Measurements from ENCODE around the gene APOBEC3F. TPM values are rescaled to one million over a fixed set of nuclear protein-coding genes. Genes with fewer than 3 reads are reported as not detected.
"Not testable (repeated sequence)": the region's sequence is repeated elsewhere in the genome, so short reads cannot be mapped to it uniquely, and the experiment has no call there.

APOBEC3F gene
- 4.4 and 5.4 TPM in 2 replicates for total RNA-seq

DNA sequence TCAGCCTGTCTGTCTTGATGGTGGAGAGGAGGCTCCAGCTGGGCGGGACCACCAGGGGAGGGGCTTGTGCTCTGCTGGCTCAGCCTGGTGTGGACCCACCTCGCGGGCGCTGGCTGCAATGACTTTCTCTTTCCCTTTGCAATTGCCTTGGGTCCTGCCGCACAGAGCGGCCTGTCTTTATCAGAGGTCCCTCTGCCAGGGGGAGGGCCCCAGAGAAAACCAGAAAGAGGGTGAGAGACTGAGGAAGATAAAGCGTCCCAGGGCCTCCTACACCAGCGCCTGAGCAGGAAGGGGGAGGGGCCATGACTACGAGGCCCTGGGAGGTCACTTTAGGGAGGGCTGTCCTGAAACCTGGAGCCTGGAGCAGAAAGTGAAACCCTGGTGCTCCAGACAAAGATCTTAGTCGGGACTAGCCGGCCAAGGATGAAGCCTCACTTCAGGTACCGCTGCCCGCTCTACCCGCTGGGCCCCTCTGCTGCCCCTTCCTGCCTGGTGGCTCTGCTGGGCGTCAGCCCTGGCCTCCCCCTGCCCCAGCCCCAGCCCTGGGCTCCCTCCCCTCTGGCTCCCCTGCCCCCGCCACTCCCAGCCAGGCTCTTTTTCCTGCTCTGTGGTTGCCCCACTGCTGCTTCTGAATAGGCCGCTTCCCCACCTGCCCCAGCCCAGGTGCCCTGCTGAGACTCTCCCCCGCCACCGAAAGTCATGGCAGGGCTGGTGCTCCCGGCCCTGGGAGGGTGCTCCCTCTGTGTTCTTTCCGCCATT lies at the start of gene APOBEC3F:
TSS of gene APOBEC3F (plus strand) at position 327 of the 759 bp plus-strand sequence. CDS start at position 424, 97 bp downstream.
- peak; percentile 31 to 47 for DNase-seq (ENCODE audit: low read depth in 2 of 2)

GRCh38 chr22:38992871-38993371 lies 47.7 kb upstream of the APOBEC3F start:
- DNase-seq (ENCODE audit: low read depth in 2 of 2) = peak in 1 of 2 donors; percentile 26

DNA sequence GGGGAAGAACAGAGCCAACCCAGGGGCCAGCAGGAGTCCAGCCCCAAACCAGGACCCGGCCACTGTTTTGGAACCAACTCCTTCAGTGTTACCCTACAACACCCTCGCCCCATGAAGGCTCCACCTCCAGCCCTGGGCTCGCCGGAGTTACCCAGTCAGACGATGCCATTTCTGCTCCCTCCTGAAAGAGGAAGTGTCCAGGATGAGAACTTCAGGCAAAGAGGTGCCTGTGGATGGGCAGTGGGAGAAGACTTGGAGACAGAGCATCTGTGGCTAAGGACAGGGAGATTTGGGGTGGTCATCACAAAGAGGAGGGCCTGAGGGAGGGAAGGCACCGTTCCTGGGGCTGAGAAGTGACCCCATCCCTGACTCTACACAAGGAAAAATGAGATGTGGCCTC lies 44.6 kb upstream of the APOBEC3F start:
- DNase-seq (ENCODE audit: low read depth in 2 of 2) = no peak

GRCh38 chr22:38997518-38997917 lies 43.1 kb upstream of the APOBEC3F start:
- no peak for DNase-seq (ENCODE audit: low read depth in 2 of 2)

GRCh38 chr22:39003165-39003638 lies 37.5 kb upstream of the APOBEC3F start:
- peak; percentile 80 to 81 for DNase-seq (ENCODE audit: low read depth in 2 of 2)

- DNase-seq (ENCODE audit: low read depth in 2 of 2) = no peak
Observed at GRCh38 chr22:39007177-39007576, 33.5 kb upstream of the APOBEC3F start.

DNA sequence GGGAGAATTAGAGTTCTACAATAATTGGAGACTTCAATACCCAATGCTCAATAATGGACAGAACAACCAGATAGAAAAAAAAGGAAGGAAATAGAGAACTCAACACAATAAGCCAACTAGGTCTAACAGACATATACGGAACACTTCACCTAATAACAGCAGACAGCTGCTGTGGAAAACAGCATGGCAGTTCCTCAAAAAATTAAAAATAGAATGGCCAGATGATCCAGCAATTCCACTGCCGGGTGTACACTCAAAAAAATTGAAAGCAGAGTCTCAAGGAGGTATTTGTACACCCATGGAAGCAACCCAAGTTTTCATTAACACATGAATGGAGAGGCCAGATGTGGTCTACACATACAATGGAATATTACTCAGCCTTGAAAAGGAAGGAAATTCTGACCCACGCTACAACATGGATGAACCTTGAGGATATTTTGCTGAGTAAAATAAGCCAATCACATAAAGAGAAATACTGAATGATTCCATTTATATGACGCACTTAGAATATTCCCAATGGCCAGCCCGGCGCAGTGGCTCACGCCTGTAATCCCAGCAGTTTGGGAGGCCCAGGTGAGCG lies 32.3 kb upstream of the APOBEC3F start:
- DNase-seq (ENCODE audit: low read depth in 2 of 2) = not testable (repeated sequence)

GRCh38 chr22:39010946-39011345 lies 29.7 kb upstream of the APOBEC3F start:
- no peak for DNase-seq (ENCODE audit: low read depth in 2 of 2)

GRCh38 chr22:39012533-39013511 lies 27.8 kb upstream of the APOBEC3F start:
- DNase-seq (ENCODE audit: low read depth in 2 of 2) = no peak

DNA sequence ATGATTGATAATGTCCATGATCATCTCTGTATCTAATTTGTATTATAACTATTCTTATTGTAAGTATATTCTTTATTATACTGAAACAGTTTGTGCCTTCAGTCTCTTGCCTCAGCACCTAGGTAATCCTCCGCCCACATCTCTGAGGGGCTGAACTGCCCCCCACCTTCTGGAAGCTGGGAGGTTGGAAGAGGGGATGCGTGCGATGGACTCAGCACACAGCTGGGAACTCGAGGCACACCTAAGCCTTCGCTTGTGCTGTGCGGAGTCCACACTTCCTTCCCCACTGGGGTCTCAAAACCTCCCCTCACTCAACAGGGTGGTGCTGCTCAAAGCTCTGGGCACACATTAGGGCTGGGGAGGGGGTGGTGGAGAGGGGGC lies 27.1 kb upstream of the APOBEC3F start:
- not testable (repeated sequence) for DNase-seq (ENCODE audit: low read depth in 2 of 2)

DNA sequence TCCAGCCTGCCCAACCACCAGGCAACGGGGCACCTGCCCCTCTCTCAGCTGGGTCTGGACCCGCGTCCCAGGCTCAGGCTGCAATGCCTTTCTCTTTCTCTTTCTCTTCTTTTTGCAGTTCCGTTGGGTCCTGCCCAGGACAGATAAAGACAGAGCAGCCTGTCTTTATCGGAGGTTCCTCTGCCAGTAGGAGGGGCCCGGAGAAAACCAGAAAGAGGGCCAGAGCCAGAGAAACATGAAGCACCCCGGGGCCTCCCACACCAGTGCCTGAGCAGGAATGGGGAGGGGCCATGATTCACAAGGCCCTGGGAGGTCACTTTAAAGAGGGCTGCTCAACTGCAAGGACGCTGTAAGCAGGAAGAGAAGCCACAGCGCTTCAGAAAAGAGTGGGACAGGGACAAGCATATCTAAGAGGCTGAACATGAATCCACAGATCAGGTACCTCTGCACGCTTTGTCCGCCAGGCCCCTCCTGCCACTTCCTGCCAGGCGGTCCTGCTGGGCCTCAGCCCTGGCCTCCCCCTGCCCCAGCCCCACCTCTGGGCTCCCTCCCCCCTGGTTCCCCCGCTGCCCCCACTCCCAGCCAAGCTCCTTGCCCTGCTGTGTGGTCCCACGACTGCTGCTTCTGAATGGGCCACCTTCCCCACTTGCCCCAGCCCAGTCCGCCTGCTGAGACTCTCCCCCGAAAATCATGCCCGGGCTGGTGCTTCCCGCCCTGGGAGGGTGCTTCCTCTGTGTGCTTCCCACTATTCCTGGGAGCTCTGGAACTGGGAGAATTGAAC lies 26.5 kb upstream of the APOBEC3F start, which contains the start of gene APOBEC3C:
TSS of gene APOBEC3C (plus strand) at position 316 of the 781 bp plus-strand sequence. CDS start at position 422, 106 bp downstream.
- DNase-seq (ENCODE audit: low read depth in 2 of 2) = peak; percentile 23 to 56

DNA sequence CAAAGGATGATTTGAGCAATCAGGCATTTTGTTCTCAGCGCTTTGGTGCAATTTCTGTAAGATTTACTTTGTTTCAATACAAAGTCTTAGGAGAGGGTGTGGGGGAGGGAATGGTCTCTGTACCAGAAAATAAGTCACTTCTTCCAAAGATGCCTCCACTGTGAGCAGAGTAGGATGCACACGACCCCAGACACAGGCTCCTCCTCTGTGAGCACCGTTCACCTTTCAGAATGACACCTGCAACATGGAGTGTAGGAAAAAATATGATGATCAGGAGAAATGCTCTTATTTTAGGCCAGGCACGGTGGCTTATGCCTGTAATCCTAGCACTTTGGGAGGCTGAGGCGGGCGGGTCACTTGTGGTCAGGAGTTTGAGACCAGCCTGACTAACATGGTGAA lies 25.9 kb upstream of the APOBEC3F start:
- not testable (repeated sequence) for DNase-seq (ENCODE audit: low read depth in 2 of 2)

- no peak for DNase-seq (ENCODE audit: low read depth in 2 of 2)
Observed at GRCh38 chr22:39016592-39016991, 24.1 kb upstream of the APOBEC3F start.

DNA sequence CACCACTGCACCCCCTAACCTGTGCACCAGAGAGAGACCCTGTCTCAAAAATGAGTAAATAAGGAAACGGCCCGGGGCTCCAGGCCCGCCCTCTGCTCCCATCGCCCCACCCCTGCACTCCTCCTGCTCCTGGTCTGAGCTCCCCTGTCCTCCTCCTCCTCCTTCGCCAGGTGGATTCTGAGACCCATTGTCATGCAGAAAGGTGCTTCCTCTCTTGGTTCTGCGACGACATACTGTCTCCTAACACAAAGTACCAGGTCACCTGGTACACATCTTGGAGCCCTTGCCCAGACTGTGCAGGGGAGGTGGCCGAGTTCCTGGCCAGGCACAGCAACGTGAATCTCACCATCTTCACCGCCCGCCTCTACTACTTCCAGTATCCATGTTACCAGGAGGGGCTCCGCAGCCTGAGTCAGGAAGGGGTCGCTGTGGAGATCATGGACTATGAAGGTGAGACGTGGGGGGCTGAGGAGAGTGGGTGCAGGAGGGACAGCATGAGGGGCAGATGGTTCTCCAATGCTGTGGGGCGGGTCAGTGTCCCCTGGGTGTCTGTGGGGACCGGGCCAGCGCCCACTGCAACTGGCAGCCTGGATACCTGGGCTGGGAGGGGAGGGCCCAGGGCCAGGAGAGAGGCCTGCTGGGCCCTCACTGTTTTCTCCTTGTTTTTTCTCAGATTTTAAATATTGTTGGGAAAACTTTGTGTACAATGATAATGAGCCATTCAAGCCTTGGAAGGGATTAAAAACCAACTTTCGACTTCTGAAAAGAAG lies 22.9 kb upstream of the APOBEC3F start:
- DNase-seq (ENCODE audit: low read depth in 2 of 2) = no peak

DNA sequence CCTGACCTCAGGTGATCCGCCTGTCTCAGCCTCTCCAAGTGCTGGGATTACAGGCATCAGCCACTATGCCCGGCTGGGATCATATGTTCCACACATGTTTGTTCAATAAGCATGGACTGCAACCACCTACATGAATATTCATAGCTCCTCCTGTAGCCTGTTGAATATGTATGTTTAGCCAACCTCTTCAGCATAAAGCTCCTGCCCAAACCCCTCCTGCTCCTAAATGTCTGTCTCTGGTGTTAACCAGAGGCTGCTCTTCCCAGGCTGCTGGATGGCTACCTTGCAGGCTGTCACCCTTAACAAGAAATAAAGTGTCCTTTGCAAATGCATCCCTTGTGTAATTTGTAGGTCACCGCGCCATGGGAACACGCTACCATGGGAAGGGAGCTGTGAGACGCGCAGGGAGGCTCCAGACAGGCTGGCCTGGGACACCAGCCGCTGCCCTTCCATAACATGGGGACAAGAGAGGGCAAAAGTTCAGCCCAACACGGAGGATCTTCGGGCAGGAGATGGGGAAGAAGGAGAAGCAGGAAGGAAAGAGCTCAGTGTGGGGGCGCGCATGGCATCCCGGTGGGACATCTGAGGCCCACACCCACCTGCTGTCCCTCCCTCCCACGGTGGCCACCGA lies 20.5 kb upstream of the APOBEC3F start:
- not testable (repeated sequence) for DNase-seq (ENCODE audit: low read depth in 2 of 2)

GRCh38 chr22:39021552-39022250 lies 19.0 kb upstream of the APOBEC3F start:
- no peak for DNase-seq (ENCODE audit: low read depth in 2 of 2)

DNA sequence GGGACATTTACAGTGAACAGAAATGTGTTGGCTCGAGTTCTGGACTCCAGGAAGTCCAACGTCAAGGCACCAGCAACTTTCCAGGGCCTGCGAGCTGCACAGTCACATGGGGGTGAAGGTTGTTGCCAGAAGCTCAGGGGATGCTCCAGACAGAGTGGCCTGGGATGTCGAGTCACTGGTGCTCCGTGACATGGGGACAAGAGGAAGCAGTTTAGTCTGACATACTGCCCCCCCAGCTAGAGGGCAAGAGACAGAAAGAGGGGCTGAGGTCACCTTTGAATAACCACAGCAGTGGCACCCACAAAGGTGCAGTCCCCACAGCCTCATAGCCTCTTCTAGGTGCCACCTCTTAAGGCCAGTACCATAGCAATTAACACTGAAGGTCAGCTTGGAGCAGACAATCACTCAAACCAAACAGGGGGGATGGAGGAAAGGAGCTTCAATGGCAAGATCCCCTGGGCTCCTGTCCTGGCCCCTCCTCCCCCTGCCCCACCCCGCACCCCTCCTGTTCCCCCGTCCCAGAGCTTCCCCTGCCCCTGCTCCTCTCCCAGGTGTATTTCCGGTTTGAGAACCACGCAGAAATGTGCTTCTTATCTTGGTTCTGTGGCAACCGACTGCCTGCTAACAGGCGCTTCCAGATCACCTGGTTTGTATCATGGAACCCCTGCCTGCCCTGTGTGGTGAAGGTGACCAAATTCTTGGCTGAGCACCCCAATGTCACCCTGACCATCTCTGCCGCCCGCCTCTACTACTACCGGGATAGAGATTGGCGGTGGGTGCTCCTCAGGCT lies 15.9 kb upstream of the APOBEC3F start:
- no peak for DNase-seq (ENCODE audit: low read depth in 2 of 2)
